NCI-H2171 treated with DMSO at 0.1 percent for 48 hours (cell line): Measurements from ENCODE around the gene CACNA2D3.

ENCODE experiments used
- DNase-seq: peaks from one replicate; lab custom pipeline; 2025; lab: John Stamatoyannopoulos, UW

Gene CACNA2D3

GRCh38 chr3:54274607-54275006 is 152.3 kb downstream of the CACNA2D3 start:
- DNase-seq = no peak

GRCh38 chr3:54279005-54279583 is 156.7 kb downstream of the CACNA2D3 start:
- no peak for DNase-seq

GRCh38 chr3:54283470-54283869 is 161.1 kb downstream of the CACNA2D3 start:
- no peak for DNase-seq

- DNase-seq = no peak
Measured at GRCh38 chr3:54294214-54294613, 171.9 kb downstream of the CACNA2D3 start.

DNA sequence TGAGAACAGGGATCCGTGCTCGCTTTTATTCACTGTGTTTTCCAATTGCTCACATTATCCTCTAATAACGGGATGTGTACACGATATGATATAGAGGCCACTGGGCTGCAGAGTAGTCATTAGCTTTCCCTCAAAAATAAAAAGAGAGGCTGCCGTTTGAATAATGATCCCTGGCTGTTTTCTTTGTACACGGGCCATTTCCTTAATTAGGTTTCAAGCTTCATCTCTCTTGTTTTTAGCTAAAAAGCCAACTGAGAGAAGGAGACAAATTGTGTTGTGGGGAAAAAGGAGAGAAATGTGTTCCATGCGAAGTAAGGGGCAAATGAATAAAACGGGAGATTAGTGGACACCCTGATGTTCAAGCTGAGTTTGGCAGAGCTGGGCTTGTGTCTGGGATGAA is 174.2 kb downstream of the CACNA2D3 start:
- DNase-seq = no peak

DNA sequence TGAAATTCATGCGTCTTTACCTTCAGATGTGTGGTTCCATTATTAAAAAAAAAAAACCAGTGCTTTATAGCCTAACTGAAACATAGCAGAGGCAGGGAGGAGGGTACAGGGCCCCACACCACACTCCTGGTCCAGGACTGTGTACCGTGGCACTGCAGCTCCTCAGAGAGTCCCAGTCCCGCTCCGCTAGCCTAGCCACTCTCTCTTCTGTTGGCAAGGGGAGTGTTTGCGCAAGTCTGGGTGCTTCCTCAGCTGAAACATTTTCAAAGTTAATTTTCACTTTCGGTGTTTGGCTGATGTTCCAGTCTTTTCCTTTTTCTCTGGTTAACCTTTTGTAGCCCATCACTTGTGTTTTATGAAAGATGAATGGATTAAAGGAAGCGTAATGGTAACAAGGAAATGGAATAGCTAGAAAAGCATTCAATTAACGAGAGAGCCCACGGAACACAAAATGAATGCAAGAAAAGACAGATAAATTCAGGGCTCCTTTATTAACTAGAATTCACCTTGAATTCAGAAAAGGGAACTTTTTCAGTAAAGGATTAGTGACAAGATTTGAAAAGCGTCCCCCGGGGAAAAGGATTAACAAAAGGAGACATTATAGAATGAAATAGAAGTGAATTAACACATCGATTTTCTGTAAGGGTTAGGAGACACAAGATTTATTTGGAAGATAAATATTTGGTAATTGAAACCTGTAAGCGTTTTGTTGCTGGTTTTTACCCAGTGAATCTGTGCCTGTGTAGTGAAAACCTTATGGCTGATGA is 177.0 kb downstream of the CACNA2D3 start:
- DNase-seq = no peak

- DNase-seq = peak; percentile 35
Measured at GRCh38 chr3:54303517-54304375, 181.4 kb downstream of the CACNA2D3 start.

DNA sequence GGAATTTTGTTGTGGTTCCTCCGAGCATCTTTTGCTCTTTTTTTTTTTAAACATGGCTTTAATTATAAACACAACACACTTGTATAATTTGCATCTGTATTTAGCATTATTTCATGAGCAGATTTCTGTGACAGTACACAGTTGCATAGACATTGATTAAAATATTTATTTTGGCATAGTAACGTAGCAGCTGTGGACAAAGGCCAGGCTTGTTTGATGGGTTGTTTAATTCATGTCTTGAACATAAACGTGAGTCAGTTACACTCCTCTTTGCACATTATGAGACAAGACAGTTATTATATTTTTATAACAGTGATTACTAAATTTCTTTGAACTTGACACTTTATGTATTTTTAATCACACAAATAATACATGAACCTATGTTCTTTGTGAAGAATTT is 182.5 kb downstream of the CACNA2D3 start:
- no peak for DNase-seq

- DNase-seq = no peak
Measured at GRCh38 chr3:54305409-54306099, 183.2 kb downstream of the CACNA2D3 start.

DNA sequence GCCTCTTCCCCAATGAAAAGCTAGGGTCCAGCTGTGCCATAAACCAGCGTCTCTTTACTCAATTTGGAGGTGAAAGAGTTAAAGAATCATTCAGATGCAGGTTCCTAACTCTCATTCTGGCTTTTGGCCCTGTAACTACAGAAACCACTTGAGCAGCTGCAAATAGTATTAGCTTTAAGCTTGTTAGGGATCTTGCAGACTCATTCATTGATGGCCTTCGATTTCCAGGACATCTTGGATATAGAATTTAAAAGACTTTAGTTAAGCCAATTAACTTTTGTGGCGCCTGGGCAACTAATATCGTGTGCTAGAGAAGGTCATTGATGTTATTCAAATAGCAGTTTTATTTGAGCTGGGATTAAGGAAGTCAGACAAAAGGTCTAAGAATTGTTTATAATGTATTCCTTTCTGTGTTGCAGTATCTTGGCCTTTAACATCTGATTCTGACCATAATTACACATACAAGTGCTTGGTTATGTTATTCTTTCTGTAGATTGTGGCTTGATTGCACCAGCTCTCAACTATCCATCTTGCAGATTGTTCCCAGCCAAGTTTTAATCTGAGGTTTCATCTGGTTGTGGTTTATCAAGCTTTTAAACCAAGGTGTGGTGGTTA is 185.3 kb downstream of the CACNA2D3 start:
- DNase-seq = no peak

DNA sequence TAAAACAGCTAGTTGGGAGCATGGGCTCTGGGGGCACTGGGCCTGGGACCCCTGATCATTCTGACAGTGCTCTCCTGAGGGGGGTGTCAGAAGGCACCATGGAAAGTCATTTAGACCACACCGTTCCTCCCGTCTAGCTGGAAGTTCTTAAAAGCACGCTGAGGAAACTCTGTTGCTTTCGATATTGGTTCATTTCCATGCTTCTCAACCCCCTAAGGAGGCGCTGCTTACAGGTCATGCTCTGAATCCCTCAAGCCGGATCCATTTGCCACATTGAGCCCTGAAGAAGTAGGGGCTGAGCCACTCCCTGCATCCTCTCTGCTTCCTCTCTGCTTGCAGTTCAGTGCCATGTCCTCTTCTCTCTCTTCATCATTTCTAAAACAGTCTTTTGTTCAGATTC is 187.2 kb downstream of the CACNA2D3 start:
- no peak for DNase-seq

DNA sequence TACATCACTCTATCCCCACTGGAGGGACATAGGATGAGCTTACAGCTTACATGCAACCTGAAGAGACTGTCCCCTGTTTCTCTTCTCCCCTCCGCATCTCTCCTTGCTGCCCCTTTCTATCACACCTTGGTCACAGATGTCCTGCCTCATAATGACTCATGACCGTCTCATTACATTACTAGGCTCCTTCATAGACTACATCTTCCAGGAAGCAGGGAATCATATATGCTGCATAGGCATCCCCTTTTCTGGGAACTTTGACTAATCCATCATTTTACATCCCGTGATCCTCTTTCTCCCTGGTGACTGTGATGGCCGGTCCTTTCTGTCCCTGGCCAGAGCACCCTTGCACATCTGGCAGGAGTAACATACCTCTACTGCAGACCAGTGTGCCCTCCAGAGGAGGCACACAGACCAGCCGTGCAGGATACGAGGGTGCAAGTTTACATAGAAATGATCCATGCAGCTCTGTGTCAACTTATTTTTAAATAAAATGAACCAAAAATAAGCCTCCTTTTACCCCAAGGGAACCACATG is 188.9 kb downstream of the CACNA2D3 start:
- DNase-seq = no peak

GRCh38 chr3:54312156-54312899 is 190.0 kb downstream of the CACNA2D3 start:
- DNase-seq = no peak

GRCh38 chr3:54313418-54313817 is 191.1 kb downstream of the CACNA2D3 start:
- DNase-seq = no peak

DNA sequence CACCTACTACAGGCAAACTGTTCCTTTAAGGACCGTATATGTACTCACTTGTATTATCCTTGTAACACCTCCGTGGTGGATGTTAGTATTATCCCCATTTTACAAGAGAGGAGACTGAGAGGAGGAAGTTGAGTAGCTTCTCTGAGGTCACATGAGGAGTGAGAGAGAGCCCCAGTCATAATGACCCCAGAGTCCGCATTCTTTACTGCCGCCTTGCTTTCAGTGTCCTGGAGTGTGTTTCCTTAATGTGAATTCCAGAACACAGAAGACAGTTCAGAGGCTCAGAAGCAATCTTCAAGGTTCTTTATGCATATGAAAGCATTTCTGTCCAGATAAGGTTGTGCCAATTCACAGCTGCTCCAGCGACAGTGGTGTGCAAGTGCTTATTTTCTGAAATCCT is 199.2 kb downstream of the CACNA2D3 start:
- DNase-seq = no peak

GRCh38 chr3:54322354-54322753 is 200.0 kb downstream of the CACNA2D3 start:
- DNase-seq = no peak

- DNase-seq = no peak
Measured at GRCh38 chr3:54324103-54324502, 201.8 kb downstream of the CACNA2D3 start.

DNA sequence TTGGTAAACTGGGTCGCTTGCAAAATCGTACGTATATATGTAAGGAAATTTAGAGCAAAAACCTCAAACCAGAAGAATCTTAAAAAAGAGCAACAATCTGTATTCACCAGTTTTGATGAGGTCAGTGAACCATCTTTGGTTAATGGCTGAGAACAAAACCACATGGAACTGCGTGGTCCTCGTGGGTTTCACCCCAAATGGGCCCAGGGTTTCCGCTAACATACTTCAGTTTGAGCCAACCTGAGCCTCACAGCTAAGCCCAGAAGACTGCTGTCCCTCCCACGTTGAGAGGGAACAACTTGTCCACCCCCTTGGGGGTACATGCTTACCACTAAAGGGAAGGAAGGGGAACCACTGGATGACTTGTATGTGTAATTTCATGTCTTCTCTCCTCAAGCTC is 204.6 kb downstream of the CACNA2D3 start:
- DNase-seq = no peak

DNA sequence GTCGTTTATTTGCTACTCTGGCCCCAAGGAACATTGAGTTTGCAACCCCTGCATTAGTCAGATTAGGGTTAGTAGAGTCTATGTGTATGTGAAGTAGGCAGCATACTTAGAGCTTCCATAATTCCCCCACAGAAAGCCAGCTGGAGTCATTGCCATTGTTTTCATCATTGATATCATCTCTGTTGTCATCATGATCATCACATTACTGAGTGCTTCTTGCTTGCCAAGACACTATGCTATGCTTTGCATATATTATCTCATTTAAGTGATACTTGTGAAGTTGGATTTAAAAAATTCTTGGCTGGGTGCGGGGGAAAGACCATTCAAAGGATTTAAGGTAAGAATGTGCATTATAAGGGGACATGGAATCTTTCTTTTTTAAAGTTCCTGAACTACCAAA is 209.0 kb downstream of the CACNA2D3 start:
- no peak for DNase-seq

DNA sequence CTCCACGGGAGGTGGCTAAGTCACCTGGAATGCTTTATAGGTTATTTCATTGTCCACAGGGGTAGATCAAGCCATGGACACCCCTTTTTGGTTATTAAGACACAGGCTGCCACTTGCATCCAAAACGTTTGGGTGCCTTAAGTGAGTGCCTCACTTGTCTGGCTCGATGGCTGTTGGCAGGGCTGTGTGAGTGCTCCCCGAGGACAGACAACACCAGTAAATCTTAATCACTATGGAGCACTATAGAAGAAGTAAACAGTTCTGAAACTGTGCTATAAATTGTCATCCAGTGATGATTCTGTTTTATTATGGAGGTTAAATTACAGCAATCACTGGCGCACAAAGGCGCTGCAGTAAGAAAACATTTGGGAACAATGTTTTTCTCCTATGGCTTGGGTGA is 215.5 kb downstream of the CACNA2D3 start:
- DNase-seq = no peak

DNA sequence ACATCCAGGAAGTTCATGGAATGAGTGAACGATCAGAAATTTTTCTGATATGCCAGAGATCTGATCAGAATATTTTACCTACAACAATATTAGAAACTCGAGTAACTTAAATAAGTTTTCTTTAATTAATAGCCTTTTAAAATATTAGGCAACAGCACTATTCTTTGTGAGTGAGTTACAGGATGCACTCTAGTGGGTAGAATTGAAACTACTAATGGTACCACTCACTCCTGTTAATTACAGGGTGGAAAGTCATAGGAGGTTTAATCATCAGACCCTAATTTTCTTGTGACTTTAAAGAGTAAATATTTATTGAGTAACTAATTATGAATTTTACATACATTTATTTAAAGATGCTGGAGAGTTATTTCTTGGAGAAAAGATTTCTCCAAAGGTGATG is 217.3 kb downstream of the CACNA2D3 start:
- DNase-seq = no peak
